HG03064 (cell line): ENCODE data around the gene SCNN1A.

Experiments
- ATAC-seq: cut with Tn5 transposase; IDR thresholded peaks from one replicate; pipeline ENCODE4 v1.9.1; 2021; ENCODE audit warnings: low read depth; ENCODE audit not compliant: unreplicated experiment

SCNN1A gene

GRCh38 chr12:6369916-6370575 lies 5.3 kb downstream of the SCNN1A start:
- no peak for ATAC-seq

GRCh38 chr12:6368906-6369525 lies 6.3 kb downstream of the SCNN1A start:
- ATAC-seq, result no peak

- no peak for ATAC-seq
Observed at GRCh38 chr12:6367969-6368892, 7.1 kb downstream of the SCNN1A start.

GRCh38 chr12:6367065-6367968 lies 8.0 kb downstream of the SCNN1A start:
- no peak for ATAC-seq

- ATAC-seq, result no peak
Observed at GRCh38 chr12:6364044-6364374, 11.4 kb downstream of the SCNN1A start.

GRCh38 chr12:6363330-6364043 lies 11.9 kb downstream of the SCNN1A start:
- no peak for ATAC-seq

GRCh38 chr12:6363010-6363329 lies 12.4 kb downstream of the SCNN1A start:
- no peak for ATAC-seq

- no peak for ATAC-seq
Observed at GRCh38 chr12:6362403-6362802, 13.0 kb downstream of the SCNN1A start.

GRCh38 chr12:6361834-6362233 lies 13.5 kb downstream of the SCNN1A start:
- no peak for ATAC-seq

- no peak for ATAC-seq
Observed at GRCh38 chr12:6360578-6361490, 14.5 kb downstream of the SCNN1A start.

- no peak for ATAC-seq
Observed at GRCh38 chr12:6360080-6360571, 15.2 kb downstream of the SCNN1A start.

GRCh38 chr12:6358881-6359280 lies 16.5 kb downstream of the SCNN1A start:
- ATAC-seq, result no peak

GRCh38 chr12:6356374-6356820 lies 19.0 kb downstream of the SCNN1A start:
- no peak for ATAC-seq

- ATAC-seq, result no peak
Observed at GRCh38 chr12:6355491-6356373, 19.6 kb downstream of the SCNN1A start.

GRCh38 chr12:6354495-6355393 lies 20.6 kb downstream of the SCNN1A start:
- no peak for ATAC-seq

- no peak for ATAC-seq
Observed at GRCh38 chr12:6352193-6353173, 22.9 kb downstream of the SCNN1A start.
